NK-92 (cell line): ENCODE results near the gene IFT81.
"Not testable (repeated sequence)": the region's sequence is repeated elsewhere in the genome, so short reads cannot be mapped to it uniquely, and the experiment has no call there.

ENCODE experiments used
- DNase-seq: peaks from one replicate; lab custom pipeline; 2025; ENCODE audit not compliant: unreplicated experiment; lab: John Stamatoyannopoulos, UW

The IFT81 gene

GRCh38 chr12:110244829-110245228 is 120.7 kb downstream of the IFT81 start:
- no peak for DNase-seq

DNA sequence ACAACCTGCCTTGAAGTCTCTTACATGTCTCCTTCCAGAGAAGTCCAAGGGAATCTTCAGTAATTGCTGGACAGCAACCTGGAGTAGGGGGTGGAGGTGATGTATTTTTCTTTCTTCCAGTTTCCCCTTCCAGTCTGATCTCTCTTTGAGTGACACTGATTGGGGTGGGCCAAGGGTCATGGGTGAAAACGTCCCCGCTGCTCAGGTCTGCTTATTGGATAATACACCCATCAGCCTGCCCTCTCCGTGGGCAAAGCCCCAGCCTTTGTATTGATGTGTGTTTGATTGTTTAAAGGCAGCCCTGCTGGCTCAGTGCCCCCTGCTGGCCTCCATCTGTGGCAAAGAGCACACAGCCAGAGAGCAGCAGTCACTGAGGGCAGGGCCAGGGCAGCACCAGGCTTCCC is 121.2 kb downstream of the IFT81 start:
- DNase-seq = no peak

DNA sequence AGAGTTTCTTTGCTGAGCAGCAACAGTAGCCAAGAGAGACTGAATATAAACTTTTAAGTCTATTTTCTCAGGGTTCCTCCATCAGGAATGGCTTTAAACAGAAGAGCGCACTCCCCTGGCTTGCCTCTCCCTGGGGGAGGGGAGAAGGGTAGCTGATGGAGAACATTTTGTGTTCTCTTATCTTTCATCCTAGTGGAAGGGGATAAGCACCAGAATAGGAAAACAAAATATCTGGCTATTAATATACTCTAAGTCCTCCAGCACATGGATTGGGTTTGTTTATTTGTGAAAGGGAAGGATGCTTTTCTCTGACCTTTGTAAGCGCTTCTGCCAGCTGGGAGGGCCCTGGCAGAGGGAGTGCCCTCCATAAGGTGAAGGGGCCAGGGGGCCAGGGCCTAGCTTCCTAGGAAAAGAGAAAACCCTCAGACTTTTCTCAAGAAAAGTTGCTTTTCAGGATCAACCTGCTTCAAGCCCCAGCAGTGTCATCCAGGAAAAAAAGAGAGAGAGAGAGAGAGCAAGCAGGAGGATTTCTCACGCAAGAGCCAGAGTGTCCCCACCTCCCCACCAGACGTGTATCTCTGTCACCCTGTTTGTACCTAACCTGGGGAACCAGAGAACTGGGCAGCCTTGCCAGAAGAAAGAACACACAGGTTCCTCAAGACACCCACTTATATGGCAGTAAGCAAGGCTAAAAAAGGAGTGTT is 122.6 kb downstream of the IFT81 start:
- DNase-seq = no peak

- no peak for DNase-seq
Measured at GRCh38 chr12:110247340-110248095, 123.4 kb downstream of the IFT81 start.

DNA sequence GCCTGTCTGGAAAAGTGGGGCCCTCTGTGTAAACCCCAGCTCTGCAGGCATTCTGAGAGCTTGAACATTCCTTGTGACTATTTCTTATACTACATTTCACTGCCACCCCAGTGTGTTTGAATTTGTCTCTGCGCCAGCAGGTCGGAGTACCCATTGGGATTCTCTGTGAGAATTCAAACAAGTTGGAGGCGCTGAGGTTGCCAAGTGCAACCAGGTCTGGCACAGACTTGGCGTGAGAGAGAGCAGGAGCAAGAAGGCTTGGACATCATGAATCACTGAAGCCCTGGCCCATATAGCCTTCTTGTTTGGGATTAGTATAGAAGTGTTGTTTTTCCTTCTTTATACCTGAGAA is 123.9 kb downstream of the IFT81 start:
- DNase-seq = no peak

GRCh38 chr12:110249105-110249504 is 124.9 kb downstream of the IFT81 start:
- DNase-seq = no peak

DNA sequence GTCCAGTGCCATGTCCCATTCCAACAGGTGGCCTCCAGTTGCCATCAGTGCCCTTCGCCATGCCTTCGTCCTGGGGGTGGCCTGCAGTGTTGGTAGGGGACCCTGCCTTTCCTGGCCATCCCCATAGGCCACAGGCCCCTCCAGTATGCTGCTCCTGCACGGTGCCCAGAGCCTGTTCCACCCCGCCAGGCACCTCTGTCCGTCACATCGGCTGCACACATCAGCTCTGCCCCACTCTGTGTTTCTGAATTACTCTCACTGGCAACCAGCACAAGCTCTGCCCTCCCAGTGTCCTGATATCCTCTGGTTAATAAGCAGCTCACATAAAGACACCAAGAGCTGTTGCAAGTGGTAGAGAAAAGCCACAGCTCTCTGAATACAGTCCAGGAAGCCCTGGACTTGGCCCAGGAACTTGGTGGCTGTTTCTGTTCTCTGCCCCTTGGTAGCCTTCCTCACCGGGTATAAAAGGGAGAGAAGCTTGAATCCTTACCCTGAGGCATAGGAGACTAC is 125.6 kb downstream of the IFT81 start:
- no peak for DNase-seq

DNA sequence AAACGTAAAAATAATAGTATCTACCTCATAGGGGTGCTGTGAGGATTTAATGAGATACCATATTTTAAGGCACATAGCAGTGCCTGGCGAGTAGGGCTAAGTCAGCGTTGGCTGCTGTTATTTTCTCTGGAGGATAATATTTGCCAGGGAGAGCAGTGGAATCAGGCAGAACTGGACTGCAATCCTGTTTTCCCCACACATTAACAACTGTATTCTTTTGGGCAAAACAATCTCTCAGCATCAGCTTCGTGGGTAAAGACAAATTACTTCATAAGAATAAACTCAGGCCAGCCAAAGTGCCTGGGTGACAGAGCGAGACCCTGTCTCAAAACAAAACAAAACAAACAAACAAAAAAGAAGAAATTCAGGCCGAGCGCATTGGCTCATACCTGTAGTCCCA is 127.2 kb downstream of the IFT81 start:
- DNase-seq = no peak

GRCh38 chr12:110252716-110253115 is 128.6 kb downstream of the IFT81 start:
- no peak for DNase-seq

DNA sequence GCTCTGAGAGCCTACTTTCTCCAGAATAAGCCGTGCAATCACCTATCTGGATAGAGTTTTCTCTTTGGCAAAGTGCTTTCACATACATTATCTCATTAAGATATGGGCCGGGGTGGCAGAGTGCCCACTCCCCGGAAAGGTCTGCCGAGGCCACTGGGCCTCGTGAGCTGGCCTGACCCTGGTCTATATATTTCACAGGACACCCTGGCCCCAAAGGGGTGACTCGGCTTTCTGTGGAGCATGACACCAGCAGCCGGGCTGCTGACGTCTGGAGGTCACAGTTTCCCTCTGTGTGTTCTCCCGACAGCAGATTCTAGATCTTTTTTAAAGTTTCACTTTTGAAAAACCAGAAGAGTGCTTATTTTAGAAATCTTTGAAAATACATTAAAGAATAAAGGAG is 129.0 kb downstream of the IFT81 start:
- DNase-seq = no peak

GRCh38 chr12:110254971-110255540 is 130.9 kb downstream of the IFT81 start:
- DNase-seq = no peak

GRCh38 chr12:110255890-110256456 is 131.8 kb downstream of the IFT81 start:
- not testable (repeated sequence) for DNase-seq

- DNase-seq = no peak
Measured at GRCh38 chr12:110256780-110257431, 132.7 kb downstream of the IFT81 start.

DNA sequence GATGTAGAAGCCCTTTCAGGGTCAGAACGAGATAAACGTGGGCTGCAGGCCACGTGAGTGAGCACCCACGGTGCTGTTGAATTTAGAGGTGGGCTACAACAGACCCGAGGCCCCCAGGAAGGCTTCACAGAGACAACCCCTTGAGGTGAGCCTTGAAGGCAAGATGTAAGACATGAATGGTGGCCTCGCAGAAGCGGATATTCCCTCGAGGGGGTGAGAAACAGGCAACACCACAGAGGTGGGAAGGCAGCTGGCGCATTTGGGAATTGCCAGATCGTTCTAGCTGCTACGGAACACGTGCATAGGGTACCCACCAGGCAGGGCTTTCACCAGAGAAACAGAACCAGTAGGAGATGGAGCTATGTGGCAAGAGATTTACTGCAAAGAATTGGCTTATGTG is 134.3 kb downstream of the IFT81 start:
- no peak for DNase-seq

GRCh38 chr12:110262442-110263388 is 138.6 kb downstream of the IFT81 start:
- no peak for DNase-seq

GRCh38 chr12:110266381-110266960 is 142.3 kb downstream of the IFT81 start:
- no peak for DNase-seq

GRCh38 chr12:110266980-110267620 is 142.9 kb downstream of the IFT81 start:
- DNase-seq = no peak
